IMR-90 (cell line): ENCODE results near the gene C12orf56. TPM values are rescaled to one million over a fixed set of nuclear protein-coding genes. Genes with fewer than 3 reads are reported as not detected.
"Not testable (repeated sequence)": the region's sequence is repeated elsewhere in the genome, so short reads cannot be mapped to it uniquely, and the experiment has no call there.

Source experiments
- ATAC-seq: fragments of 200-7000 bp; cut with Tn5 transposase; 2 replicates; pipeline ENCODE4 v1.9.1; 2020; ENCODE audit warnings: low read depth, mild to moderate bottlenecking, moderate library complexity
- BruUV-seq: library from RNA; stranded (reverse); fragments of 400-500 nt; replicated peaks from 2 replicates; lab custom pipeline; 2021; lab: Mats Ljungman, UMichigan
- CTCF ChIA-PET: fragments of 300-600 bp; formaldehyde crosslinking; extraction: SDS; loops from one replicate; lab custom pipeline; 2021; ENCODE audit warnings: antibody characterized with exemption; lab: Yijun Ruan, JAX
- POLR2A ChIA-PET: fragments of 300-600 bp; sonication (Branson Sonifier 250); formaldehyde crosslinking; loops from one replicate; lab custom pipeline; 2022; ENCODE audit warnings: antibody characterized with exemption; ENCODE audit not compliant: unreplicated experiment; lab: Charles Lee
- DNase-seq: peaks from one replicate; pipeline ENCODE4 v3.0.0; 2013
- H2AFZ ChIP-seq: replicated peaks from 2 replicates; pipeline ENCODE3; 2013; ENCODE audit warnings: low read length, mild to moderate bottlenecking; ENCODE audit not compliant: poor library complexity
- H2AK5ac ChIP-seq: 2 replicates; pipeline ENCODE4 v1.6.1; 2013; ENCODE audit warnings: low read depth, low read length, inconsistent platforms
- H2AK9ac ChIP-seq: replicated peaks from 2 replicates; pipeline ENCODE3; 2013; ENCODE audit warnings: mild to moderate bottlenecking, low read depth, low read length, moderate library complexity; ENCODE audit not compliant: poor library complexity
- H2BK120ac ChIP-seq: 2 replicates; pipeline ENCODE4 v1.6.1; 2013; ENCODE audit warnings: low read depth, low read length, inconsistent platforms
- H2BK15ac ChIP-seq: 3 replicates; pipeline ENCODE4 v1.6.1; 2013; ENCODE audit warnings: low read depth, low read length, inconsistent platforms
- H2BK20ac ChIP-seq: 2 replicates; pipeline ENCODE4 v1.6.1; 2013; ENCODE audit warnings: low read depth, mild to moderate bottlenecking, inconsistent platforms, low read length, moderate library complexity
- H2BK5ac ChIP-seq: 2 replicates; pipeline ENCODE4 v1.6.1; 2013; ENCODE audit warnings: mild to moderate bottlenecking, low read depth, low read length, inconsistent platforms; ENCODE audit not compliant: poor library complexity, severe bottlenecking
- H3K14ac ChIP-seq: replicated peaks from 2 replicates; pipeline ENCODE4 v1.6.1; 2013; ENCODE audit warnings: low read depth, low read length, inconsistent platforms
- H3K18ac ChIP-seq: 2 replicates; pipeline ENCODE4 v1.6.1; 2013; ENCODE audit warnings: low read depth, low read length, control low read depth
- H3K23ac ChIP-seq: 2 replicates; pipeline ENCODE4 v1.6.1; 2013; ENCODE audit warnings: low read depth, low read length, inconsistent platforms
- H3K27ac ChIP-seq: 2 replicates; pipeline ENCODE4 v1.5.1; 2013; ENCODE audit warnings: mild to moderate bottlenecking, control low read depth, low read length; ENCODE audit not compliant: insufficient read depth
- H3K27me3 ChIP-seq: 2 replicates; pipeline ENCODE4 v1.6.1; 2013; ENCODE audit warnings: low read length; ENCODE audit not compliant: control insufficient read depth, insufficient read depth
- H3K36me3 ChIP-seq: 2 replicates; pipeline ENCODE4 v1.6.1; 2013; ENCODE audit warnings: low read length, mixed read lengths; ENCODE audit not compliant: control insufficient read depth, insufficient read depth
- H3K4ac ChIP-seq: 2 replicates; pipeline ENCODE4 v1.6.1; 2013; ENCODE audit warnings: low read depth, low read length, inconsistent platforms
- H3K4me1 ChIP-seq: 2 replicates; pipeline ENCODE4 v1.6.1; 2013; ENCODE audit warnings: low read length, mixed read lengths; ENCODE audit not compliant: control insufficient read depth, insufficient read depth
- H3K4me2 ChIP-seq: 2 replicates; pipeline ENCODE4 v1.6.1; 2013; ENCODE audit warnings: low read depth, mild to moderate bottlenecking, control low read depth, low read length, moderate library complexity
- H3K4me3 ChIP-seq: 2 replicates; pipeline ENCODE4 v1.5.1; 2013; ENCODE audit warnings: low read depth, mild to moderate bottlenecking, control low read depth, low read length, moderate library complexity; ENCODE audit not compliant: insufficient read depth
- H3K56ac ChIP-seq: 2 replicates; pipeline ENCODE4 v1.6.1; 2013; ENCODE audit warnings: low read length, inconsistent platforms; ENCODE audit not compliant: insufficient read depth; ENCODE audit errors: extremely low read depth
- H3K79me1 ChIP-seq, 2 experiments: 2 replicates each; pipeline ENCODE4 v1.6.1; 2013; ENCODE audit warnings: low read length in 2 of 2, inconsistent platforms in 1 of 2, low read depth in 1 of 2
- H3K9ac ChIP-seq: 2 replicates; pipeline ENCODE4 v1.6.1; 2013; ENCODE audit warnings: low read depth, low read length, control low read depth
- H3K9me1 ChIP-seq: 2 replicates; pipeline ENCODE4 v1.6.1; 2013; ENCODE audit warnings: low read length, inconsistent platforms; ENCODE audit not compliant: insufficient read depth
- H3K9me3 ChIP-seq: 2 replicates; pipeline ENCODE4 v1.6.1; 2013; ENCODE audit warnings: low read length; ENCODE audit not compliant: control insufficient read depth, insufficient read depth
- H4K20me1 ChIP-seq: 2 replicates; pipeline ENCODE4 v1.6.1; 2013; ENCODE audit warnings: low read length, inconsistent platforms; ENCODE audit not compliant: insufficient read depth
- H4K5ac ChIP-seq: 2 replicates; pipeline ENCODE4 v1.6.1; 2013; ENCODE audit warnings: mild to moderate bottlenecking, low read depth, low read length, control low read depth
- H4K8ac ChIP-seq, 2 experiments: 2 replicates each; pipeline ENCODE4 v1.6.1; 2013; ENCODE audit warnings: low read depth in 2 of 2, low read length in 2 of 2, control low read depth in 1 of 2, inconsistent platforms in 1 of 2
- H4K91ac ChIP-seq: 2 replicates; pipeline ENCODE4 v1.6.1; 2013; ENCODE audit warnings: low read depth, low read length, inconsistent platforms; ENCODE audit not compliant: insufficient read depth
- BHLHE40 ChIP-seq: fragments of 150-350 bp; IDR thresholded peaks from 2 replicates; pipeline ENCODE4 v1.6.1; 2016; ENCODE audit warnings: mild to moderate bottlenecking, low read depth, low read length
- CEBPB ChIP-seq: IDR thresholded peaks from 2 replicates; pipeline ENCODE4 v1.6.1; 2012; ENCODE audit warnings: low read depth, low read length, improper control_type of control experiment
- CHD1 ChIP-seq: IDR thresholded peaks from 2 replicates; pipeline ENCODE4 v1.6.1; 2012; ENCODE audit warnings: low read depth, low read length, improper control_type of control experiment
- FOS ChIP-seq: fragments of 150-350 bp; IDR thresholded peaks from 2 replicates; pipeline ENCODE4 v1.6.1; 2016; ENCODE audit warnings: low read depth, low read length
- MAFK ChIP-seq: IDR thresholded peaks from 2 replicates; pipeline ENCODE4 v1.6.1; 2012; ENCODE audit warnings: low read depth, low read length, improper control_type of control experiment
- NFE2L2 ChIP-seq: fragments of 150-350 bp; IDR thresholded peaks from 2 replicates; pipeline ENCODE4 v1.6.1; 2016; ENCODE audit warnings: low read depth, mild to moderate bottlenecking, low read length
- POLR2A ChIP-seq: IDR thresholded peaks from 2 replicates; pipeline ENCODE4 v1.6.1; 2012; ENCODE audit warnings: mild to moderate bottlenecking, low read depth, low read length
- RCOR1 ChIP-seq: IDR thresholded peaks from 2 replicates; pipeline ENCODE4 v1.6.1; 2012; ENCODE audit warnings: mild to moderate bottlenecking, low read length, improper control_type of control experiment; ENCODE audit not compliant: insufficient replicate concordance
- RFX5 ChIP-seq: IDR thresholded peaks from 2 replicates; pipeline ENCODE4 v1.8.0; 2012; ENCODE audit warnings: low read depth, mild to moderate bottlenecking, low read length, moderate library complexity
- SMC3 ChIP-seq: fragments of 150-350 bp; IDR thresholded peaks from 2 replicates; pipeline ENCODE4 v1.6.1; 2016; ENCODE audit warnings: low read depth, mild to moderate bottlenecking, antibody characterized with exemption, low read length, moderate library complexity
- WGBS, 2 experiments: methylation state at CpG; one replicate each; pipeline versions ENCODE4 v1.1.5 to v1.1.7; 2013; ENCODE audit warnings: missing lambda C conversion rate in 2 of 2; ENCODE audit not compliant: insufficient read length in 1 of 2; ENCODE audit errors: extremely low coverage in 2 of 2; 5-methylcytosine and 5-hydroxymethylcytosine counted together
- dilution Hi-C: fragments of 300-500 bp; cut with HindIII; formaldehyde crosslinking; loops from one replicate; pipeline ENCODE4 v1.14.3; 2018; ENCODE audit warnings: low sequenced_read_pairs; ENCODE audit not compliant: unreplicated experiment
- in situ Hi-C: fragments of 300-500 bp; cut with MboI; formaldehyde crosslinking; loops from 3 replicates; pipeline ENCODE4 v1.14.3; 2019; ENCODE audit warnings: low sequenced_read_pairs, inconsistent platforms, mixed read lengths
- intact Hi-C: fragments of 100-400 bp; cut with micrococcal nuclease; formaldehyde crosslinking; loops from 2 replicates; pipeline ENCODE4 v1.10.0; 2022
- polyA plus RNA-seq, 3 experiments: library from polyadenylated mRNA; depleted of rRNA; stranded (reverse); fragments of >200 nt; gene quantifications; 2 replicates each; pipeline ENCODE4 v1.2.3, GENCODE V29; 2012; ENCODE audit warnings: low replicate concordance in 1 of 3
- total RNA-seq: library from RNA; depleted of rRNA; stranded (reverse); fragments of >200 nt; gene quantifications from 2 replicates; pipeline ENCODE4 v1.2.3, GENCODE V29; 2012
- TF ChIP-seq, protein P1 (sequence below): fragments of 150-350 bp; IDR thresholded peaks from 2 replicates; pipeline ENCODE4 v1.6.1; 2016; ENCODE audit warnings: low read depth, mild to moderate bottlenecking, low read length, moderate library complexity, borderline replicate concordance

Gene C12orf56
- total and polyA plus RNA-seq, 2 of the 4 experiments (the other 2 are of a cell fraction), result 0.09 TPM; not detected in 1

DNA sequence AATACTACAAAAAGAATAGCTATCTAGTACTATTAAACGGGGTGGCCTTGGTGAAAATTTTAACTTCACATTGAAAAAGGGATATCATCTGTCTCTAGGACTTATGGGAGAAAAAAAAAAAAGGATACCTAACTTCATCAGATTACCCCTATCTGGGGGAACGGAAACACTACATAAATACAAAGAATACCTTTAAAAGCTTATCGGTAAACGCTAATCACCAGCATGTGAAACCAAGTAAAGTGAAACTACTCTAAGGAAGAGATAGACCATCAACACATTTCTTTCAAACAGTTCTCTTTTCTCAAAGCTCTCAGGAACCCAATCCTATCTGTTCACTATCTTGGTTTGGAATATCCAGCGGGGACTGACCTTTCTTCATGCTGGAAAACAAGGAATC lies 172.0 kb downstream of the C12orf56 start:
- no CpG with 5 or more reads among the region's 5 CpGs for WGBS, 2 experiments
- in situ Hi-C loops, result no loop called here
- DNase-seq, result no peak

DNA sequence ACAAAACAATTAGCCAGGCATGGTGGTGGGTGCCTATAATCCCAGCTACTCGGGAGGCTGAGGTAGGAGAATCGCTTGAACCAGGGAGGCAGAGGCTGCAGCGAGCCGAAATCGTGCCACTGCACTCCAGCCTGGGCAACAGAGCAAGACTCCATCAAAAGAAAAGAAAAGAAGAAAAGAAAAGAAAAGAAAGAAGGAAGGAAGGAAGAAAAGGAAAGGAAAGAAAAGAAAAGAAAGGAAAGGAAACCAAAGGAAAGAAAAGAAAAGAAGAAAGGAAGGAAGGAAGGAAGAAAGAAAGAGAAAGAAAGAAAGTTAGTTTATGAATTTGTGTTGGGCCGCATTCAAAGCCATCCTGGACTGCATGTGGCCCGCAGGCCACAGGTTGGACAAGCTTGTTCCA lies 172.9 kb downstream of the C12orf56 start:
- H2AFZ ChIP-seq, DNase-seq, ATAC-seq, H3K27me3 ChIP-seq, H4K91ac ChIP-seq, H2BK120ac ChIP-seq, H3K4me1 ChIP-seq, H3K56ac ChIP-seq, H3K9me3 ChIP-seq, H2BK20ac ChIP-seq, dilution Hi-C loops, H3K27ac ChIP-seq, H3K4me2 ChIP-seq, H3K9ac ChIP-seq, H2BK15ac ChIP-seq, CTCF ChIA-PET, H3K4me3 ChIP-seq, intact Hi-C loops, H3K4ac ChIP-seq, H3K18ac ChIP-seq, H2BK5ac ChIP-seq, H2AK5ac ChIP-seq, H2AK9ac ChIP-seq, POLR2A ChIA-PET, H4K5ac ChIP-seq, H3K9me1 ChIP-seq, H3K23ac ChIP-seq, H3K36me3 ChIP-seq, BruUV-seq, H4K20me1 ChIP-seq, H3K14ac ChIP-seq, in situ Hi-C loops, H4K8ac ChIP-seq: not testable (repeated sequence)
- no CpG with 5 or more reads among the region's 7 CpGs for WGBS, 2 experiments
- H3K79me1 ChIP-seq, result peaks cover 2 to 14% of the 10 kb centered on the region in 2 experiments; a peak in 3 of 4 replicates

More for the DNA sequence above, 172.0 kb downstream of the C12orf56 start:
- dilution Hi-C loops (no loop called here), intact Hi-C loops (no loop called here)
- ChIA-PET POLR2A (no interaction called here), CTCF (interaction anchor here (0.6 to 0.7 kb wide), 2 partner anchors 17 to 115 kb away, joined by 3 read pairs; no protein-coding TSS in a partner anchor)
- TF ChIP-seq, protein P1, sequence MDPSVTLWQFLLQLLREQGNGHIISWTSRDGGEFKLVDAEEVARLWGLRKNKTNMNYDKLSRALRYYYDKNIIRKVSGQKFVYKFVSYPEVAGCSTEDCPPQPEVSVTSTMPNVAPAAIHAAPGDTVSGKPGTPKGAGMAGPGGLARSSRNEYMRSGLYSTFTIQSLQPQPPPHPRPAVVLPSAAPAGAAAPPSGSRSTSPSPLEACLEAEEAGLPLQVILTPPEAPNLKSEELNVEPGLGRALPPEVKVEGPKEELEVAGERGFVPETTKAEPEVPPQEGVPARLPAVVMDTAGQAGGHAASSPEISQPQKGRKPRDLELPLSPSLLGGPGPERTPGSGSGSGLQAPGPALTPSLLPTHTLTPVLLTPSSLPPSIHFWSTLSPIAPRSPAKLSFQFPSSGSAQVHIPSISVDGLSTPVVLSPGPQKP, result no peak
- TF ChIP-seq CEBPB, result no peak
- TF ChIP-seq FOS, result no peak
- TF ChIP-seq MAFK, result no peak
- TF ChIP-seq RFX5, result no peak
- no peak for TF ChIP-seq BHLHE40
- TF ChIP-seq CHD1, result no peak
- no peak for TF ChIP-seq SMC3
- no peak for TF ChIP-seq POLR2A
- no peak for TF ChIP-seq RCOR1
- TF ChIP-seq NFE2L2, result no peak
- Histone ChIP-seq H2AK9ac (no peak overlapping the region), H3K4me1 (no peaks in the 10 kb centered on the region; the same call in 1 of the 2 replicates), H2BK20ac (no peak overlapping the region), H2AFZ (no peak overlapping the region), H2BK5ac (no peak overlapping the region), H4K8ac (no peak overlapping the region), H3K9ac (no peak overlapping the region), H4K20me1 (no peaks in the 10 kb centered on the region), H4K5ac (no peak overlapping the region), H2AK5ac (no peak overlapping the region), H3K56ac (no peak overlapping the region), H3K36me3 (no peaks in the 10 kb centered on the region), H3K27ac (no peak overlapping the region), H2BK120ac (no peak overlapping the region), H3K9me3 (no peaks in the 10 kb centered on the region), H2BK15ac (no peak overlapping the region), H3K18ac (no peak overlapping the region), H3K27me3 (no peaks in the 10 kb centered on the region), H3K14ac (no peak overlapping the region), H3K4ac (no peak overlapping the region), H3K4me2 (no peak overlapping the region), H3K9me1 (peaks cover 3% of the 10 kb centered on the region; the same call in 1 of the 2 replicates), H3K4me3 (no peak overlapping the region), H4K91ac (no peak overlapping the region), H3K79me1 (peaks cover 2 to 17% of the 10 kb centered on the region in 2 experiments; a peak in 3 of 4 replicates), H3K23ac (no peak overlapping the region)
- ATAC-seq, result no peak
- no TSS peak for BruUV-seq
